Mucosa of stomach (tissue), 1 donor: ENCODE measurements around the gene FGF18.

ENCODE experiments used
- H3K27me3 ChIP-seq: one replicate; pipeline ENCODE4 v1.7.0; 2013; ENCODE audit warnings: mild to moderate bottlenecking, low read length; ENCODE audit not compliant: control insufficient read depth, insufficient read depth
- H3K36me3 ChIP-seq: one replicate; pipeline ENCODE4 v1.7.0; 2013; ENCODE audit warnings: low read length; ENCODE audit not compliant: control insufficient read depth, insufficient read depth
- H3K4me1 ChIP-seq: one replicate; pipeline ENCODE4 v1.7.0; 2013; ENCODE audit warnings: mild to moderate bottlenecking, low read length; ENCODE audit not compliant: control insufficient read depth, insufficient read depth
- H3K4me3 ChIP-seq: one replicate; pipeline ENCODE4 v1.7.0; 2013; ENCODE audit warnings: low read length
- H3K9ac ChIP-seq: one replicate; pipeline ENCODE4 v1.7.0; 2013; ENCODE audit warnings: mild to moderate bottlenecking, low read length, moderate library complexity
- H3K9me3 ChIP-seq: one replicate; pipeline ENCODE4 v1.7.0; 2013; ENCODE audit warnings: mild to moderate bottlenecking, low read length, moderate library complexity; ENCODE audit not compliant: control insufficient read depth
- donor health status: Pancreatic carcinoma.

The FGF18 gene

DNA sequence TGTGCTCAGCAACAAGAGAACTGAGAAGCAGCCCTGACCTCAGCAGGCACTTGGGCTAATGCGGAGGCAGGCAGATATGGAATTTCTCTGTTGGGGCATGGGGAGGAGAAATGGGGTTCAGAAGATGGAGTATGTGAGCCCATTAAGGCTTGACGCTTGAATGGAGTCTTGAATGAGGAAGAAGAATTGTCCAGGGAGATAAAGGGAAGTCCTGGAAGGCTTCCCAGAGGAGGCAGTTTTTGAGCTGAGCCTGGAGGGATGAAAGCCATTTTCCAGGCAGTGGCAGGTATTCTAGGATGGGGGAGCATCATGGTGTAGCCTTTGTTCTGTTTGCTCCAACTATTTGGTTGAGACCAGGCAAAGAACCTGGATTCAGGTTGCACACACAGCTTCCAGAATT lies 34.5 kb downstream of the FGF18 start:
- H3K36me3 ChIP-seq = no peaks in the 10 kb centered on the region
- H3K27me3 ChIP-seq = no peaks in the 10 kb centered on the region
- H3K4me3 ChIP-seq = no peak overlapping the region
- H3K4me1 ChIP-seq = no peaks in the 10 kb centered on the region
- no peaks in the 10 kb centered on the region for H3K9me3 ChIP-seq
- H3K9ac ChIP-seq = no peak overlapping the region

DNA sequence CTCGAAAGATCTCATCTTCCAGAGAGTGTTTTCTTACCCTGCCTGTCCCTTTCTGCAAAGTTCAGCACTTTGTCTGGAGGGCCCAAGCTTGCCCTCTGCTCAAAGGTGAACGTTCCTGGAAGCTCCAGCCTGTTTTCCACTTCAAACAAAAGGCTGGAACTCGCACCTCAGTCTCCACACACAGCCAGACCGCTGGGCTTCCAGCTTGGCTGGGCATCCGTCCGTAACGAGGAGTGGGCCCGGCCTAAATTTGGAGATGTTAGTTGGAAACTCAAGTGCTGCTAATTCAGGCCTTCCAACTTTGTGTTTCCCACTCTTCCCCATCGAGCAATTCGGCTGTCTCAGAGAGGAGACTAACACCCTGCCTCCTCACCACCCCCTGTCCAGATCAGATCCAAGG lies 35.1 kb downstream of the FGF18 start:
- Histone ChIP-seq H3K27me3 (no peaks in the 10 kb centered on the region), H3K4me1 (no peaks in the 10 kb centered on the region), H3K36me3 (no peaks in the 10 kb centered on the region), H3K9ac (no peak overlapping the region), H3K9me3 (no peaks in the 10 kb centered on the region), H3K4me3 (no peak overlapping the region)

DNA sequence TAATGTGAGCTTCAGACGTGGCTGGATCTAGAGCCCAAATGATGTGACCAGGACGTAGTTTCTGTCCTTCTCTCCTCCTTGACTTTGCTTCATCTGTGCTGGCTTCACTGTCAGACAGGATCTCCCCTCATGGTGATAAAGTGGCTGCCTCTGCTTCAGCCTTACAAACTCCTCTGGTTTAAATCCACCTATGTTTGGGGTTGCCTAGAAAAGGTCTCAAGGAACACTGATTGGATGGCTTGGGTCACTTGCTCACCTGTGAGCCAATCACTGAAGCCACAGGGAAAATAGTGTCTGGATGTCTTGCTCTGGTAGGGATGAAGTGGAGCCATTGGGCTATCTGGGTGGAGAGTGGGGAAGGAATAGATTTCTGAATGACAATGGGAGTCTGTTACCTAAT lies 36.1 kb downstream of the FGF18 start:
- Histone ChIP-seq H3K27me3 (no peaks in the 10 kb centered on the region), H3K9me3 (no peaks in the 10 kb centered on the region), H3K4me3 (no peak overlapping the region), H3K36me3 (no peaks in the 10 kb centered on the region), H3K4me1 (no peaks in the 10 kb centered on the region), H3K9ac (no peak overlapping the region)

DNA sequence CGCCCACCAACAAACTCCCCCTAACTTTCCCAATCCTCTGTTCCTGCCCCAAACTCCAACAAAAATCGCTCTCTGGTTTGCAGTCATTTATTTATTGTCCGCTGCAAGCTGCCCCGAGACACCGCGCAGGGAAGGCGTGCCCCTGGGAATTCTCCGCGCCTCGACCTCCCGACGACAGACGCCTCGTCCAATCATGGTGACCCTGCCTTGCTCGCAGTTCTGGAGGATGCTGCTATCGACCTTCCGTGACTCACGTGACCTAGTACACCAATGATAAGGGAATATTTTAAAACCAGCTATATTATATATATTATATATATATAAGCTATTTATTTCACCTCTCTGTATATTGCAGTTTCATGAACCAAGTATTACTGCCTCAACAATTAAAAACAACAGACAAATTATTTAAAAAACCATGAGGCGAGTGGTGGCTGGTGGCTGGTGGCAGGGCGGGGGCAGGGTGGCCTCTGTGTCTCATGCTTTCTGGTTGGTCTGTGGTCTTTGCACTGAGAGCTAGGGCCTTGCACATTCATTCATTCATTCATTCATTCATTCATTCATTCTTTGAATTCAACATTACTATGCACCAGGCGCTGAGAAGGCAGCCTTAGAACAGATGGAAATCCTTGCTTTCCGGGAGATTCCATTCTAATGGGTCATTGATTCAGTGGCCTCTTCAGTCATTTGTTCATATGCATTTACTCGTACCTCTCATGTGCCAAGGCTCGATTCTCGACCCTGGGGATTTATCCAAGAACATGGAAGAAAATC lies 37.9 kb downstream of the FGF18 start:
- Histone ChIP-seq H3K36me3 (no peaks in the 10 kb centered on the region), H3K4me1 (no peaks in the 10 kb centered on the region), H3K9me3 (no peaks in the 10 kb centered on the region), H3K9ac (no peak overlapping the region), H3K27me3 (no peaks in the 10 kb centered on the region), H3K4me3 (no peak overlapping the region)

DNA sequence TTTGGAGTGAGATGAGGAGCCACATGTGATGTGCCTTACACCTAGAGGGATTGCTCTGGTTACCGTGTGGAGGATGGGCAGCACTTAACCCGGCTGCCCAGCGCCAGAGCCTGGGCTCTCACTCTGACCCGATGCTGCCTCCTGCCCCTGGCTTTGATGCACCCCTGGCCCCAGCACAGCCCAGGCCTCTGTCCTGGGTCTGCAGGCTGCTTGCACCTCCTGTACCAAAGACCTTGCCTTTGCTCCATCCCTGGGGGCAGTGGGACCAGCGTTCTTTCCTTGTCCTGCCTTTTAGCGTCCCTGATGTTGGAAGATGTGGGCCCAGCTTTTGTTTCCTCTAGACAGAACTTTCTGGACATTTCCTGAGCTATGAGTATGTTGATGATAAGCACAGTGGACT lies 40.4 kb downstream of the FGF18 start:
- no peaks in the 10 kb centered on the region for H3K36me3 ChIP-seq
- no peaks in the 10 kb centered on the region for H3K9me3 ChIP-seq
- no peak overlapping the region for H3K4me3 ChIP-seq
- no peaks in the 10 kb centered on the region for H3K27me3 ChIP-seq
- H3K9ac ChIP-seq = no peak overlapping the region
- H3K4me1 ChIP-seq = no peaks in the 10 kb centered on the region

DNA sequence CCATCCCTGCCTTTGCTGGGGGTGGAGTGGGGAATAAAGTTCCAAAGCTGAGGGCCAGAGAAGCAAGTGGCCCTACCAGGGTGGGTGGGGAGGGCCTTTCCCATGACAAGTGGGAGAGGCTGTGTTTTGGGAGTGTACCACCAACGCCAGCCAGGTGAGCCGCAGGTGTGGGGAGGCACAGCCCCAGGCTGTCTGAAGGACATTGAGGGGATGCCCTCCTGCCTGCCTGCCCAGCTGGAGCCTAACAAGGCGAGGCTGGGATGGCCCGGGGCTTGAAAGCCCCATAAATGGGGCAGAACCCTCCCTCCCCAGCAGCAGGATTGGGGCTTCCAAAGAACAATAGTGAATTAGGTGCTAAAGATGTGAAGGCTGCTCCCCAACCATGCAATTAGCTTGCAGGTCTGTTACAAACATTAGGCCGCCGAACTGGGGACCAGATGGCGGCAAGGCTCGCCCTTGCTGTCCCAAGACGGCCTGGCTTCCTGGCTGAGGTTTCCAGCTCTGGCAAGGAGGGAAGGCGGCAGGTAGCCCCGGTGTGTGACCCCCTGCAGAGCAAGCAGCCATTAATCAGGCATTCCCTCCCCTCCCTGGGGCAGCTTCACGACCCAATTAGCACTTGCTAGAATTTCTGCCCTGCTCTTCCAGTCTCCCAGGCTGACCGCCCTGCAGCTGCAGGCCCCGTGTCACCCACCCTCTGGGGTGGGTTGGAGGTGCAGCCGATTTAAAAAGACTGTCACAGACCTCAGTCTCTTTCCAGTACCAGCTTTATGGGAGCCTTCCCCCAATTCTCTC lies 42.9 kb downstream of the FGF18 start:
- Histone ChIP-seq H3K9ac (no peak overlapping the region), H3K4me3 (no peak overlapping the region), H3K9me3 (no peaks in the 10 kb centered on the region), H3K27me3 (no peaks in the 10 kb centered on the region), H3K4me1 (no peaks in the 10 kb centered on the region), H3K36me3 (no peaks in the 10 kb centered on the region)

DNA sequence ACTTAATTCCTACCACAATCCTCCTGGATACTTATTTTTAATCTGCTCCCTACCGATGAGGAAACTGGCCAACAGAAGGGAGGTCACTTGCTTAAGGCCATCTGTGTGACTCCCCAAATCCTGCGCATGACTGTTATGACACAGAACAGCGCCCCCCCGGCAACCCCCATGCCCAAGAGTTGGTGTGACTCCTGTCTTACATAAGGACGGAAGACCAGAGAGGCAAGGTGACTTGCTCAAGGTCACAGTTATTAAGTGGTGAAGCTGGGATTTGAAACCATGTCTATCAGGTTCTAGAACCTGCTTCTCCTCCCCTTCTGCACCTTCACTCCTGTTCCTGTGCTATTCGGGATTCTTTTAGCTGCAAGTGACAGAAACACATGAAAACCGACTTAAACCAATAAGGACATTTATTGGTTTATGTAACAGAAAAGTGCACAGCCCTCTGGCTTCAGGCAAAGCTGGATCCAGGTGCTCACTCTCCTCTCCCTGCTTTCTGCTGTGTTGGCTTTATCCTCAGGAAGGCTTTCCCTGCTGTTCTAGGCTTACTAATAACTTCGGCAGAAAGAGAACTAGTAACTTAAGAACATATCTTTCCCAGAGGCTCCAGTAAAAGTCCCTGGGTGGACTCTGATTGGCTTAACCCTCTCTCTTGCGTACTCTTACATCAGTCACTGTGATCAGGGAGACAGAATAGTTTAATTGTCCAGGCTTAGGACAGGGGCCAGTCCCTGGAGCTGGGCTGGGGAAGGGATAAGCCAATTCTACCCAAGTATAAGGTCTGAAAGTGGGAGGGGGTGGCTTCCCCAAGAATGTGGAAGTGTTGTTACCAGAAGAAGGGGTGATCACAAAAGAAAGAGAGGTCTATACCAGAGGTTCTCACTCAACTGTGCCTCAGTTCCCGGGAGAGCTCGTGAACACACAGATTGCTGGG lies 43.7 kb downstream of the FGF18 start:
- Histone ChIP-seq H3K4me1 (no peaks in the 10 kb centered on the region), H3K9ac (no peak overlapping the region), H3K36me3 (no peaks in the 10 kb centered on the region)

DNA sequence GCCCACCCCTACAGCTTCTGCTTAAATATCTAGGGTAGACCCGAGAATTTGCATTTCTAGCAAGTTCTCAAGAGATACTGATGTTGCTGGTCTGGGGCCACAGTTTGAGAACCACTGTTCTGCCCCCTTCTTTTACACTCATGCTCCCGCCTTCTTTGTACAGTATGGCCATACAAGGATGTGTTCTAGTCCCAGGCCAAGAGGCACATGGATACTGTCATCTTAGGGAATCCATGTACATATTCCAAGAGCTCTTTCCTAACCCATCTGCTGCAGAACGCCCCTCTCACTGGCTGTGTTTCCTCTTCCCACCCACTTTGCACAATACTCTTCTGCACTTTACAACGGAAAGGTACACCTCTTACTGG lies 44.4 kb downstream of the FGF18 start:
- H3K36me3 ChIP-seq = no peaks in the 10 kb centered on the region
- no peak overlapping the region for H3K9ac ChIP-seq
- H3K4me1 ChIP-seq = no peaks in the 10 kb centered on the region
- no peaks in the 10 kb centered on the region for H3K27me3 ChIP-seq
- H3K9me3 ChIP-seq = no peaks in the 10 kb centered on the region
- no peak overlapping the region for H3K4me3 ChIP-seq

More for the DNA sequence above, 43.7 kb downstream of the FGF18 start:
- no peak overlapping the region for H3K4me3 ChIP-seq
- no peaks in the 10 kb centered on the region for H3K9me3 ChIP-seq
- no peaks in the 10 kb centered on the region for H3K27me3 ChIP-seq

DNA sequence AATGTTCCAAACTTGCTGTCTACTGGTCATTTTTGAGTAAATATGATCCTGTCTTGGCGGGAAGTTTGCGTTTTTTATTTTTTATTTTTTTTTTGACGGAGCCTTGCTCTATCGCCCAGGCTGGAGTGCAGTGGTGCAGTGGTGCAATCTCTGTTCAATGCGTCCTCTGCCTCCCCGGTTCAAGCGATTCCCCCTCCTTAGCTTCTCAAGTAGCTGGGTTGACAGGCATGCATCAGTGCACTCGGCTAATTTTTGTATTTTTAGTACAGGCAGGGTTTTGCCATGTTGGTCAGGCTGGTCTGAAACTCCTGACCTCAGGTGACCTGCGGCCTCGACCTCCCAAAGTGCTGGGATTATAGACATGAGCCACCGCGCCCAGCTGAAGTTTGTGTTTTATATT lies 45.4 kb downstream of the FGF18 start:
- Histone ChIP-seq H3K4me3 (no peak overlapping the region), H3K4me1 (no peaks in the 10 kb centered on the region), H3K9ac (no peak overlapping the region), H3K36me3 (no peaks in the 10 kb centered on the region), H3K9me3 (no peaks in the 10 kb centered on the region), H3K27me3 (no peaks in the 10 kb centered on the region)

DNA sequence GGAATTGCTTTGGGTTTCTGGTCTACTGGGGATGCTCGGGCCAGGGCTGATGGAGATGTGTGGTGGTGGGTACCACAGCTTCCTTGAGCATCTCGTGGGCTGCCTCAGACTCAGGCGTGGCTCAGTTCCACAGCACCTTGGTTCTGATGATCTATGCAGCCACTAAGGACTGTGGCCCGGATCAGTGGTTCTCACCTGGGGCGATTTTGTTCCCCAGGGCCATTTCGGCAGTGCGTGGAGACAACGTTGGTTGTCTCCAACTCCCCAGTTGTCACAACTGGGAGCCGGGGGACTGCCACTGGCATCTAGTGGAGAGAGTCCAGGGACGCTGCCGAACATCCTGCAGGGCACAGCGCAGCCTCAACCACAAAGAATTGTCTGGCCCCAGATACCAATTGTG lies 47.7 kb downstream of the FGF18 start:
- Histone ChIP-seq H3K36me3 (no peaks in the 10 kb centered on the region), H3K4me1 (no peaks in the 10 kb centered on the region), H3K4me3 (no peak overlapping the region), H3K27me3 (no peaks in the 10 kb centered on the region), H3K9ac (no peak overlapping the region), H3K9me3 (no peaks in the 10 kb centered on the region)

DNA sequence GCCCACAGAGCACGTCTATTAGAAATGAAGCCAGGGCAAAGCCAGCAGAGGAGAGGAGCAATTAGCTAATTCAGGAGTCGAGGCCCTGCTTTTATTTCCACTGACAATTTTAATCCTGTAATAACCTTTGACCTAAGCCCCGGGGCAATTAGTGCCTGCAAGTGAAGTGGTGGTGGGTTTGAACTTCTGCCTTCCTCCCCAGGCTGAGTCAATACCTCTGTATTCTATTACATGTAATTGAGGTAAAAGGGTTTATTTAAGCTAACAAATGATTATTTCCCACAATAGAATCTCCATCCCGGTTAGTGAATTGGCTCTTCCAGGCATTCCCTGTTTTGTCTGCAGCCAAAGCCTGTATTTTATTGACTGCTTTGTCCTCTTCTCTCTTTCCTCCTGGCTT lies 49.9 kb downstream of the FGF18 start:
- H3K4me3 ChIP-seq = no peak overlapping the region
- no peak overlapping the region for H3K9ac ChIP-seq
- H3K36me3 ChIP-seq = no peaks in the 10 kb centered on the region
- H3K9me3 ChIP-seq = no peaks in the 10 kb centered on the region
- H3K27me3 ChIP-seq = no peaks in the 10 kb centered on the region
- no peaks in the 10 kb centered on the region for H3K4me1 ChIP-seq

DNA sequence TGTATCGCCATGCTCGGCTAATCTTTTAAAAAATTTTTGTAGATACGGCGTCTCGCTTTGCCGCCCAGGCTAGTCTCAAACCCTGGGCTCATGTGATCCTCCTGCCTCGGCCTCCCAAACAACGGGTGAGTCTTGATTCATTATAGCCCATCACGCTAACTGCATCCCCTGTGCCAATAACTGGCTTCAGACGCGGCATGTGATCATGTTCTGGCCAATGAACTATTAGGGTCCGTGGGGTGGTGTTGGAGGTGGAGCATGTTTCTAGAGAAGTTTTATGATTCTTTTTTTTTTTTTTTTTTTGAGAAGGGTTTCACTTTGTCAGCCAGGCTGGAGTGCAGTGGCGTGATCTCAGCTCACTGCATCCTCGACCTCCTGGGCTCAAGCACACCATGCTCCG lies 51.0 kb downstream of the FGF18 start:
- Histone ChIP-seq H3K27me3 (no peaks in the 10 kb centered on the region), H3K9me3 (no peaks in the 10 kb centered on the region), H3K9ac (no peak overlapping the region), H3K36me3 (no peaks in the 10 kb centered on the region), H3K4me3 (no peak overlapping the region), H3K4me1 (no peaks in the 10 kb centered on the region)
